GM23248 (cell line): Measurements from ENCODE around the gene LMF1. TPM values are rescaled to one million over a fixed set of nuclear protein-coding genes. Genes with fewer than 3 reads are reported as not detected.

Source experiments
- DNase-seq: peaks from one replicate; pipeline ENCODE4 v3.0.0-alpha.2; 2015
- H2AFZ ChIP-seq: fragments of 200-600 bp; sonication (generic); 2 replicates; pipeline ENCODE4 v1.6.1; 2016; ENCODE audit warnings: antibody characterized with exemption
- H3F3A ChIP-seq: fragments of 200-600 bp; sonication (generic); 2 replicates; pipeline ENCODE4 v1.6.1; 2016; ENCODE audit warnings: mild to moderate bottlenecking, antibody characterized with exemption, mixed run types; ENCODE audit not compliant: insufficient read depth
- H3K27ac ChIP-seq: fragments of 200-600 bp; sonication (generic); 2 replicates; pipeline ENCODE4 v1.5.1; 2016; ENCODE audit warnings: mild to moderate bottlenecking
- H3K27me3 ChIP-seq: fragments of 200-600 bp; sonication (generic); replicated peaks from 2 replicates; pipeline ENCODE4 v1.6.1; 2016; ENCODE audit warnings: mild to moderate bottlenecking; ENCODE audit not compliant: insufficient read depth
- H3K36me3 ChIP-seq: fragments of 200-600 bp; sonication (generic); 2 replicates; pipeline ENCODE4 v1.6.1; 2016; ENCODE audit warnings: low read depth, mild to moderate bottlenecking
- H3K4me1 ChIP-seq: fragments of 200-600 bp; sonication (generic); 2 replicates; pipeline ENCODE4 v1.6.1; 2016; ENCODE audit warnings: mild to moderate bottlenecking; ENCODE audit not compliant: insufficient read depth
- H3K4me2 ChIP-seq: fragments of 200-600 bp; sonication (generic); one replicate; pipeline ENCODE4 v1.6.1; 2016; ENCODE audit warnings: mild to moderate bottlenecking; ENCODE audit not compliant: unreplicated experiment
- H3K4me3 ChIP-seq: fragments of 200-600 bp; sonication (generic); 2 replicates; pipeline ENCODE4 v1.5.1; 2016; ENCODE audit warnings: mild to moderate bottlenecking
- H3K79me2 ChIP-seq: fragments of 200-600 bp; sonication (generic); 2 replicates; pipeline ENCODE4 v1.6.1; 2016; ENCODE audit warnings: mild to moderate bottlenecking; ENCODE audit not compliant: insufficient read depth
- H3K9ac ChIP-seq: fragments of 200-600 bp; sonication (generic); 2 replicates; pipeline ENCODE4 v1.6.1; 2016; ENCODE audit warnings: mild to moderate bottlenecking
- H3K9me2 ChIP-seq: fragments of 200-600 bp; sonication (generic); 2 replicates; pipeline ENCODE4 v1.6.1; 2016; ENCODE audit warnings: mixed run types, mild to moderate bottlenecking, moderate library complexity; ENCODE audit not compliant: insufficient read depth
- H3K9me3 ChIP-seq: fragments of 200-600 bp; sonication (generic); one replicate; pipeline ENCODE4 v1.6.1; 2017; ENCODE audit warnings: low read depth
- H4K20me1 ChIP-seq: fragments of 200-600 bp; sonication (generic); 2 replicates; pipeline ENCODE4 v1.6.0; 2016; ENCODE audit not compliant: insufficient read depth
- EZH2 ChIP-seq: fragments of 200-600 bp; sonication (generic); IDR thresholded peaks from 2 replicates; pipeline ENCODE4 v1.6.1; 2018; ENCODE audit warnings: antibody characterized with exemption, mild to moderate bottlenecking; ENCODE audit not compliant: insufficient read depth, poor library complexity, severe bottlenecking
- EZH2phosphoT487 ChIP-seq: fragments of 200-600 bp; sonication (generic); IDR thresholded peaks from 2 replicates; pipeline ENCODE4 v1.6.1; 2018; ENCODE audit warnings: antibody characterized with exemption, moderate library complexity, mild to moderate bottlenecking, low read depth; ENCODE audit not compliant: insufficient read depth
- WGBS, 2 experiments: methylation state at CpG; one replicate each; pipeline ENCODE4 v1.1.6; 2015 to 2017; ENCODE audit warnings: low lambda C conversion rate in 2 of 2, low coverage in 1 of 2; ENCODE audit errors: missing lambda C conversion rate in 2 of 2; 5-methylcytosine and 5-hydroxymethylcytosine counted together
- in situ Hi-C: fragments of 300-500 bp; cut with MboI; formaldehyde crosslinking; loops from 2 replicates; pipeline ENCODE4 v1.15.0; 2020
- polyA plus RNA-seq: library from polyadenylated mRNA; unstranded; fragments of >200 nt; fragmentation: Nextera tagmentation; extraction: Ambion mirVana; gene quantifications from 2 replicates; pipeline ENCODE4 v1.2.1, GENCODE V29; 2016
- total RNA-seq: library from RNA; depleted of rRNA; stranded (reverse); fragments of >200 nt; shearing (Covaris generic); gene quantifications from 2 replicates; pipeline ENCODE4 v1.2.3, GENCODE V29; 2014

Gene LMF1
- total and polyA plus RNA-seq, 2 experiments from 2014 or later, result 23.1 to 53.0 TPM

DNA sequence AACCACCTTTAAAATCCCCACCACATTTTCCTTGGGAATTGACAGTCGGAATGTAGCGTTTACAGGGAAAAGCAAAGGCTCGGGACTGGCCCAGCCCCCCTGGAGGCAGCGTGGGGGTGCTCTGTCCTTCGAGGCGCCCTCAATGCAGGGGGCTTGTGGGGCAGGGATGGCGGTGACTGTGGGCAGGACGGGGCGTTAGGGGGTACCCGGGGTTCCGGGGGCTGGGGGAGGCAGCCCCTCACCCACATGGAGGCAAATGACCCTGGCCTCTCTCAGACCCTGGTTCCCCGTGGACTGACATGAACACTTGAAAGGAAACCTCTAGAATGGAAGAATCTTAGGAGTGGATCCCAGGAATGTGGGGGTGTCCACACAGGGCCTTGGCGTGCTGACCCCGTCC lies 91.9 kb downstream of the LMF1 start:
- DNase-seq, result no peak
- H3K4me2 ChIP-seq, result no peak overlapping the region
- H3K9me2 ChIP-seq, result no peaks in the 10 kb centered on the region
- in situ Hi-C loops, result no loop called here
- H3K9ac ChIP-seq, result no peak overlapping the region
- 90 to 93% methylated on average over 14 of the region's 14 CpGs for WGBS, 2 experiments
- no peaks in the 10 kb centered on the region for H3K27me3 ChIP-seq
- TF ChIP-seq EZH2, result no peak
- TF ChIP-seq EZH2phosphoT487, result no peak
- H3K9me3 ChIP-seq, result no peaks in the 10 kb centered on the region
- H3K79me2 ChIP-seq, result no peaks in the 10 kb centered on the region
- H2AFZ ChIP-seq, result no peak overlapping the region
- H3K4me3 ChIP-seq, result no peak overlapping the region
- H3K36me3 ChIP-seq, result 0 out of 2 replicates have a peak, but pooled peaks cover 5% of the 10 kb centered on the region
- no peaks in the 10 kb centered on the region for H3K4me1 ChIP-seq
- H4K20me1 ChIP-seq, result no peaks in the 10 kb centered on the region
- H3F3A ChIP-seq, result no peaks in the 10 kb centered on the region
- no peak overlapping the region for H3K27ac ChIP-seq

DNA sequence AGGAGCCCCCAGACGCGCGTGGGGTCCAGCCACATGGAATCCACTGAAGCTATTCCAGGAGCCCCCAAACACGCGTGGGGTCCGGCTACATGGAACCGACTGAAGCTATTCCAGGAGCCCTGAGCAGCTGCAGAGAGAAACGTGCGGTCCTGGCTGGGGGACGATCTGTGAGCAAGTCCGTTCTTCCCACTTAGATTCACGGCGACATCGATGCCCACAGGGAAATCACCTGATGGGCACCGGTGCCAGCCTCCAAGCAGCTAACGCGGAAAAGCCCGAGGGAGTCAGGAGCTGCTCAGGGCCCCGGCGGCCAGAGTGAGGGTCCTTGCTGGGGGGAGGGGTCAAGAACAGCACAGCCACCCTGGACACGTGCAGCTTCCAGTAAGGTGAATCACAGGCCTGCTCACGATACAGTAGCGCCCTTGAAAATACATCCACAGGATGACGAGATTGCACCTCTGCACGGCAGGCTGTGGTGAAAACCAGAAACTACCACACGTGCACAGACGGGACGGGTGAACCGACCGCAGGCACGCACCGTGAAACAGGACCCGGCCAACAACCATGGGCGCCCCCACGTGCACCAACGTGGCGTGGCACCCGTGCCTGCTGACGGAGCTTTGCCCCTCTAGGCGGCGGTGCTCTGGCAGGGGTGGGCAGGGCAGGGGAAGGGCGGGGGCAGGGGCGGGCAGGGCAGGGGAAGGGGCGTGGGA lies 92.6 kb downstream of the LMF1 start:
- no peak overlapping the region for H3K9ac ChIP-seq
- in situ Hi-C loops, result no loop called here
- no peaks in the 10 kb centered on the region for H3K79me2 ChIP-seq
- no peaks in the 10 kb centered on the region for H3K27me3 ChIP-seq
- no peaks in the 10 kb centered on the region for H3K9me2 ChIP-seq
- H3K27ac ChIP-seq, result no peak overlapping the region
- no peaks in the 10 kb centered on the region for H3K9me3 ChIP-seq
- no peaks in the 10 kb centered on the region for H3K36me3 ChIP-seq
- TF ChIP-seq EZH2phosphoT487 (no peak), EZH2 (no peak)
- no peaks in the 10 kb centered on the region for H4K20me1 ChIP-seq
- DNase-seq, result no peak
- WGBS, 2 experiments, result 82 to 83% methylated on average over 40 to 44 of the region's 44 CpGs
- H3K4me2 ChIP-seq, result no peak overlapping the region
- H2AFZ ChIP-seq, result no peak overlapping the region
- no peak overlapping the region for H3K4me3 ChIP-seq
- no peaks in the 10 kb centered on the region for H3K4me1 ChIP-seq
- no peaks in the 10 kb centered on the region for H3F3A ChIP-seq

DNA sequence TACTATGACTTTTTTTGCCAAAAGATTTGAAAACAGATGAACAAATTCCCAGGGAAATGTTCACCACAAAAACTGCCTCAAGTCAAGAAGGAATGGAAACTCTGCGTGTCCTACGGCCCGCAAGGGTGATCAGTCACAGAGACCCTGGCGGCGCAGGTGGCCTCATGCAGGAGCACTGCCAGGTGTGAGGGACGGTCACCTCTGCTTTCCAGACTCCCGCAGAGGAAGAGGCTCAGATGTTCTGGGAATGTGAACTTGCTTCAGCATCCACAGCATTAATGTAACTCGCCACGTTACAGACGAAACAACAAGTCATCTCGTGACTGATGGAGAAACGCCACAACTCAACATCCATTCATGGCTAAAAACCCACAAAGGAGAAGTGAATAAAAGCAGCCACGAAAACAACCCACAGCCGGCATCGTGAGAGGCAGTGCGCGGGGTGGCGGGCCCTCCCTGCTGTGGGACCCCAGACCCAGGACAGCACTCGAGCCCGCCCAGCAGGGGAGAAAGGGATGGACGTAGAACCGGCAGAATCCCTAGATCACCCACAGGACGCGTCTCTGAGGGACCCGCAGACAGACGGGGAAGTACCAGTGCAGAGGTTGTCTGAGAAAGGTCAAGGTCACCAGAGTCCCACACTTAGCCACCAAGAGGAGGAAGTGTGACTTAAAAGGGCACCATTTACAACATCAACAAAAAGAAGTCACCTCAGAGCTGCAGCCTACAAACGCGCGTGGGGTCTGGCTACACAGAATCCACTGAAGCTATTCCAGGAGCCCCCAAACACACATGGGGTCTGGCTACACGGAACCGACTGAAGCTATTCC lies 93.3 kb downstream of the LMF1 start:
- H3K9ac ChIP-seq, result no peak overlapping the region
- H3K9me3 ChIP-seq, result no peaks in the 10 kb centered on the region
- no peaks in the 10 kb centered on the region for H3K36me3 ChIP-seq
- no peaks in the 10 kb centered on the region for H3K4me1 ChIP-seq
- no peaks in the 10 kb centered on the region for H3K79me2 ChIP-seq
- no peak for DNase-seq
- 89 to 91% methylated on average over 23 to 31 of the region's 31 CpGs for WGBS, 2 experiments
- no peaks in the 10 kb centered on the region for H3K9me2 ChIP-seq
- TF ChIP-seq EZH2 (no peak), EZH2phosphoT487 (no peak)
- no peaks in the 10 kb centered on the region for H4K20me1 ChIP-seq
- no peak overlapping the region for H3K4me3 ChIP-seq
- in situ Hi-C loops, result no loop called here
- H3K4me2 ChIP-seq, result no peak overlapping the region
- no peak overlapping the region for H3K27ac ChIP-seq
- no peaks in the 10 kb centered on the region for H3F3A ChIP-seq
- H3K27me3 ChIP-seq, result no peaks in the 10 kb centered on the region
- no peak overlapping the region for H2AFZ ChIP-seq

DNA sequence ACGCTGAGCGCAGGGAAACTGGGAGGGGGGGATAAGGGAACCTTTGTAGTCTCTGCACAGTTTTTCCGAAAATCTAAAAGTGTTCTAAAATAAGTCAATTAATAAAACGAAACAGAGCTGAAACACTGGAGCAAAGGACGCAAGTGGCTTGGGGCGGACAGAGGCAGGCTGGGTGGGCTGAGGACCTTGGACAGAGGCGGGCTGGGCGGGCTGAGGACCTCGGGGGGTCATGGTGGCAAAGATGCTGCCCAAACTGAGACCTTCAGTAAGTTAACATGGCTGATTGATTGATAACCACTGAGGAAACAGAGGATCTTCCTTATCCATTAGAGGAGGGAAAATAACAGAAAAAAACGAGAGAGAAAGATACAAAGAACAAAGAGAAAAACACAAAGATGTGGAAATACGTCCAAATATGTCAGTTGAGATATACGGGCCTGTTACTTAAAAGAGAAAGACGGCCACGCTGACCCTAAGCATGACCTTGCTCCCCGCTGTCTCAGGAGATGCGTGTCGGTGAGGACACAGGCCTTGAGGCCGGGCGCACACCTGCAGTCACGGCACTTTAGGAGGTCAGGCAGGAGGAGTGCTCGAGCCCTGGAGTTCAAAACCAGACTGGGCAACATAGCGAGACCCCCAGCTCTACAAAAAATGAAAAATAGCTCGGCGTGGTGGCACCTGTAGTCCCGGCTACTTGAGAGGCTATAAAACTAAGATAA lies 94.1 kb downstream of the LMF1 start:
- no peaks in the 10 kb centered on the region for H3F3A ChIP-seq
- no peak for TF ChIP-seq EZH2phosphoT487
- TF ChIP-seq EZH2, result no peak
- no peaks in the 10 kb centered on the region for H4K20me1 ChIP-seq
- H3K9me3 ChIP-seq, result no peaks in the 10 kb centered on the region
- H3K79me2 ChIP-seq, result no peaks in the 10 kb centered on the region
- no peaks in the 10 kb centered on the region for H3K4me1 ChIP-seq
- no peaks in the 10 kb centered on the region for H3K9me2 ChIP-seq
- no peak overlapping the region for H3K4me2 ChIP-seq
- in situ Hi-C loops, result no loop called here
- no peak overlapping the region for H3K9ac ChIP-seq
- no peaks in the 10 kb centered on the region for H3K36me3 ChIP-seq
- WGBS, 2 experiments, result 83 to 84% methylated on average over 25 of the region's 25 CpGs
- H3K27me3 ChIP-seq, result no peaks in the 10 kb centered on the region
- no peak overlapping the region for H3K4me3 ChIP-seq
- no peak overlapping the region for H2AFZ ChIP-seq
- DNase-seq, result no peak
- H3K27ac ChIP-seq, result no peak overlapping the region
